OCI-LY7 (cell line): Measurements from ENCODE around the gene UFSP2. TPM values are rescaled to one million over a fixed set of nuclear protein-coding genes. Genes with fewer than 3 reads are reported as not detected.

Source experiments
- BruUV-seq: library from RNA; stranded (reverse); fragments of 400-500 nt; replicated peaks from 2 replicates; lab custom pipeline; 2021; lab: Mats Ljungman, UMichigan
- CTCF ChIA-PET: fragments of 300-600 bp; sonication (Branson Sonifier 250); formaldehyde crosslinking; loops from one replicate; lab custom pipeline; 2022; ENCODE audit warnings: antibody characterized with exemption; ENCODE audit not compliant: unreplicated experiment; lab: Charles Lee
- POLR2A ChIA-PET: fragments of 300-600 bp; sonication (Branson Sonifier 250); formaldehyde crosslinking; loops from one replicate; lab custom pipeline; 2022; ENCODE audit warnings: antibody characterized with exemption; lab: Charles Lee
- DNase-seq: peaks from one replicate; pipeline ENCODE4 v3.0.0-alpha.2; 2015; ENCODE audit warnings: low spot score
- H2AFZ ChIP-seq: fragments of 200-600 bp; sonication (generic), shearing (Covaris generic); 2 replicates; pipeline ENCODE4 v1.6.1; 2014; ENCODE audit warnings: mild to moderate bottlenecking, antibody characterized with exemption, low read length, moderate library complexity
- H3K27ac ChIP-seq: fragments of 200-600 bp; sonication (generic); 2 replicates; pipeline ENCODE4 v1.5.1; 2014; ENCODE audit warnings: mixed run types, low read depth, mild to moderate bottlenecking, moderate library complexity, low read length, inconsistent platforms; ENCODE audit not compliant: poor library complexity, severe bottlenecking
- H3K36me3 ChIP-seq: fragments of 200-600 bp; sonication (generic); 2 replicates; pipeline ENCODE4 v1.6.1; 2014; ENCODE audit warnings: mild to moderate bottlenecking, antibody characterized with exemption, low read length, moderate library complexity, mixed read lengths; ENCODE audit not compliant: insufficient read depth
- H3K4me1 ChIP-seq: fragments of 200-600 bp; sonication (generic); 2 replicates; pipeline ENCODE4 v1.5.1; 2014; ENCODE audit warnings: mild to moderate bottlenecking, low read length; ENCODE audit not compliant: insufficient read depth, poor library complexity, severe bottlenecking
- H3K4me2 ChIP-seq: fragments of 200-600 bp; sonication (generic); 2 replicates; pipeline ENCODE4 v1.6.1; 2014; ENCODE audit warnings: mild to moderate bottlenecking, low read length
- H3K4me3 ChIP-seq: fragments of 200-600 bp; sonication (generic); 2 replicates; pipeline ENCODE4 v1.5.1; 2014; ENCODE audit warnings: mild to moderate bottlenecking, low read depth, low read length; ENCODE audit not compliant: poor library complexity, severe bottlenecking
- H3K79me2 ChIP-seq: fragments of 200-600 bp; sonication (generic); 2 replicates; pipeline ENCODE4 v1.6.1; 2016; ENCODE audit warnings: low read depth, mild to moderate bottlenecking, low read length, moderate library complexity, mixed read lengths; ENCODE audit not compliant: insufficient read depth
- H3K9me2 ChIP-seq: fragments of 200-600 bp; sonication (generic); 2 replicates; pipeline ENCODE4 v1.6.1; 2016; ENCODE audit warnings: mild to moderate bottlenecking, low read length, mixed read lengths; ENCODE audit not compliant: insufficient read depth
- H3K9me3 ChIP-seq: fragments of 200-600 bp; sonication (generic); 2 replicates; pipeline ENCODE4 v1.6.1; 2014; ENCODE audit warnings: mild to moderate bottlenecking, mixed run types, low read length, mixed read lengths
- H4K20me1 ChIP-seq: fragments of 200-600 bp; sonication (generic); 2 replicates; pipeline ENCODE4 v1.6.1; 2014; ENCODE audit warnings: mild to moderate bottlenecking, antibody characterized with exemption, low read length, moderate library complexity, mixed read lengths; ENCODE audit not compliant: insufficient read depth
- CTCF ChIP-seq: fragments of 200-600 bp; sonication (generic); conservative IDR thresholded peaks from 2 replicates; pipeline ENCODE4 v1.5.1; 2014; ENCODE audit warnings: mild to moderate bottlenecking, antibody characterized with exemption, low read length, moderate library complexity, mixed read lengths
- EZH2phosphoT487 ChIP-seq: fragments of 200-600 bp; sonication (generic); IDR thresholded peaks from 2 replicates; pipeline ENCODE4 v1.6.1; 2018; ENCODE audit warnings: low read depth, borderline replicate concordance, mild to moderate bottlenecking, mixed run types, antibody characterized with exemption, low read length, moderate library complexity, mixed read lengths
- intact Hi-C: fragments of 100-400 bp; cut with micrococcal nuclease; formaldehyde crosslinking; loops from one replicate; pipeline ENCODE4 v1.10.0; 2022; ENCODE audit not compliant: unreplicated experiment
- total RNA-seq, 2 experiments: library from RNA; depleted of rRNA in 1 of 2; stranded (reverse); fragments of >200 nt in 1 of 2; shearing (Covaris generic) in 1 of 2; gene quantifications; 2 replicates each; pipeline ENCODE4 v1.2.3, GENCODE V29; 2014 to 2022

UFSP2 gene
- total RNA-seq, 2 experiments from 2014 or later, result 17.3 to 37.6 TPM

GRCh38 chr4:185463541-185463940 is 37.8 kb upstream of the UFSP2 start:
- H3K9me2 ChIP-seq, result no peaks in the 10 kb centered on the region
- no peak for DNase-seq
- no peak overlapping the region for H3K4me3 ChIP-seq
- H3K36me3 ChIP-seq, result no peaks in the 10 kb centered on the region
- no peaks in the 10 kb centered on the region for H3K9me3 ChIP-seq
- no peak overlapping the region for H2AFZ ChIP-seq
- no peaks in the 10 kb centered on the region for H3K79me2 ChIP-seq
- no peak overlapping the region for H3K4me2 ChIP-seq
- BruUV-seq, result no TSS peak
- CTCF ChIA-PET, result no interaction called here
- H3K4me1 ChIP-seq, result peaks cover 5% of the 10 kb centered on the region
- TF ChIP-seq CTCF, result no peak
- POLR2A ChIA-PET, result no interaction called here
- H4K20me1 ChIP-seq, result no peaks in the 10 kb centered on the region
- intact Hi-C loops, result no loop called here
- no peak overlapping the region for H3K27ac ChIP-seq

DNA sequence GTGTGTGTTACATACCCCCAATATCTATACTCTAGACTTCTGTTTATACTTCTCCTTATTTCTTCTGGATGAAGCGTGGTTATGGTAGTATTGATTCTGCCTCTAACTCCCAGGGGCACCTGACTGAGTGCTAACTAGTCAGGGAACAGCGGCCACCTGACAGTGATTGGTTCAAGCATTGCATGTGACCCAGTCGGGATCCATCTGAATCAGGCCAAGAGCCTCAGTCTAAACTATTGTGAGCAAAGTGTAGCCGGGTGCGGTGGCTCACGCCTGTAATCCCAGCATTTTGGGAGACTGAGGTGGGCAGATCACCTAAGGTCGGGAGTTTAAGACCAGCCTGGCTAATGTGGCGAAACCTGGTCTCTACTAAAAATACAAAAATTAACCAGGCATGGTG is 35.8 kb upstream of the UFSP2 start:
- BruUV-seq, result no TSS peak
- Histone ChIP-seq H3K79me2 (no peaks in the 10 kb centered on the region), H3K4me1 (peaks cover 5% of the 10 kb centered on the region), H3K4me3 (no peak overlapping the region), H3K36me3 (no peaks in the 10 kb centered on the region), H4K20me1 (no peaks in the 10 kb centered on the region), H3K9me3 (no peaks in the 10 kb centered on the region), H3K4me2 (no peak overlapping the region), H3K9me2 (no peaks in the 10 kb centered on the region), H2AFZ (no peak overlapping the region), H3K27ac (no peak overlapping the region)
- ChIA-PET POLR2A (interaction anchor here (0.6 to 1.2 kb wide), 2 partner anchors 37 to 612 kb away, joined by 3 read pairs; no protein-coding TSS in a partner anchor), CTCF (no interaction called here)
- no peak for DNase-seq
- TF ChIP-seq CTCF (no peak), EZH2phosphoT487 (no peak)
- intact Hi-C loops, result no loop called here

- H3K9me3 ChIP-seq, result no peaks in the 10 kb centered on the region
- no TSS peak for BruUV-seq
- H4K20me1 ChIP-seq, result no peaks in the 10 kb centered on the region
- no peak overlapping the region for H3K4me3 ChIP-seq
- ChIA-PET POLR2A (interaction anchor here (1.0 to 1.5 kb wide), 2 partner anchors 9 to 33 kb away, joined by 3 read pairs; no protein-coding TSS in a partner anchor), CTCF (no interaction called here)
- no peaks in the 10 kb centered on the region for H3K4me1 ChIP-seq
- intact Hi-C loops, result no loop called here
- no peak for TF ChIP-seq EZH2phosphoT487
- TF ChIP-seq CTCF, result no peak
- no peak overlapping the region for H3K27ac ChIP-seq
- H3K9me2 ChIP-seq, result no peaks in the 10 kb centered on the region
- no peak overlapping the region for H3K4me2 ChIP-seq
- DNase-seq, result no peak
- no peak overlapping the region for H2AFZ ChIP-seq
- H3K36me3 ChIP-seq, result no peaks in the 10 kb centered on the region
- H3K79me2 ChIP-seq, result no peaks in the 10 kb centered on the region
These were observed 31.4 kb upstream of the UFSP2 start for GRCh38 chr4:185457136-185457535.
